DMS79 treated with DMSO at 0.1 percent for 48 hours (cell line): ENCODE data around the gene PSMB11.

Experiments used
- DNase-seq: peaks from one replicate; lab custom pipeline; 2025; lab: John Stamatoyannopoulos, UW

PSMB11 gene

DNA sequence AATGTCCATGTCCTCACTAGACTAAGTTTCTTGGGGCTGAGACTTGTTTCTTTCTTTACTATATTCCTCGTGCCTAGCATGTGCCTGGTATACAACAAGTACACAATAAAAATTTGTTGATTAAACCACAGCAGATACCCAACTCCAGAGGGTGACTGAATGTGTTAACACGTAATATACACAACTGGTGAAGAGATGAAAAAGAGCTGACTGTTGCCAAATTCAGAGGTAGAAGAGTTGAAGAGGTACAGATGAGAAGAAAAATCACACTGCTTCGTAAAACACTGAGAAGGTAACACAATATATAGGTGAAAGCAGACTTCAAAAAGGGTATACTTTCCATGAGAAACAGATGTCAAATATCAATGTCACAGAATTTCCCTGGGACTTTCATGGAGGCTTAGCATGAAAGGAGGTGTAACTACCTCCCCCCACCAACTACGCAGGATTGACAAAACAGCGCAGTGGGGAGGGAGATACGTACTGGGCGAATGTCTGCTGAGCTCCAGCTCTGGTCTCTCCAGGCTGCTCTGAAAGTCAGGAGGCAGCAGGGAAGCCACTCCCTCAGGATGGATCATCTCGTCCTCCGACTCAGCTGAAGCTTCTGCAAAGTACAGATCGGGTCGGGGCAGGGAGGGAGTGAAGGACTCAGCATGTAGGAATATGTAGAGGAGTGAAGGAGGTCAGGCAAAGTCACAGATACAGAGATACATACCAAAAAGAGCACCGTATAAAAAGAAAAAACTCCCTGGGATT lies 47.7 kb downstream of the PSMB11 start:
- DNase-seq, result no peak

DNA sequence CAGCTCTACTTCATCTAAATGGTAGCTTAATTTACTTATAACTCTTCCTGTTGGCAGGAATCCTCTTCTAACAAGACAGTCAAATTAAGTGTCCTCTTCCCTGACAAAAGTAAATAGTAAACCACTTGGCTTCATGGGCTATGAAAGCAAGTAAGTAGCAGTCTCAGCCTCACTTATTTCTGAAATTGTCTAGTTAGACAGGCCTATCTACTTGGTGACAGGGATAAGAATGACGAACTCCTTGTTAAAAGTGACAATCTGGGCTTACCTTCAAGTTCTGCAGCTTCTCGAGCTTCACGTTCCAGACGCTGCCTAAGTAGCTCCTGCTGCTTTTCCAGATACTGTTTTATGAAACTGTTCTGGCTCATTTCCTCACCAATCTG lies 48.2 kb downstream of the PSMB11 start:
- no peak for DNase-seq

DNA sequence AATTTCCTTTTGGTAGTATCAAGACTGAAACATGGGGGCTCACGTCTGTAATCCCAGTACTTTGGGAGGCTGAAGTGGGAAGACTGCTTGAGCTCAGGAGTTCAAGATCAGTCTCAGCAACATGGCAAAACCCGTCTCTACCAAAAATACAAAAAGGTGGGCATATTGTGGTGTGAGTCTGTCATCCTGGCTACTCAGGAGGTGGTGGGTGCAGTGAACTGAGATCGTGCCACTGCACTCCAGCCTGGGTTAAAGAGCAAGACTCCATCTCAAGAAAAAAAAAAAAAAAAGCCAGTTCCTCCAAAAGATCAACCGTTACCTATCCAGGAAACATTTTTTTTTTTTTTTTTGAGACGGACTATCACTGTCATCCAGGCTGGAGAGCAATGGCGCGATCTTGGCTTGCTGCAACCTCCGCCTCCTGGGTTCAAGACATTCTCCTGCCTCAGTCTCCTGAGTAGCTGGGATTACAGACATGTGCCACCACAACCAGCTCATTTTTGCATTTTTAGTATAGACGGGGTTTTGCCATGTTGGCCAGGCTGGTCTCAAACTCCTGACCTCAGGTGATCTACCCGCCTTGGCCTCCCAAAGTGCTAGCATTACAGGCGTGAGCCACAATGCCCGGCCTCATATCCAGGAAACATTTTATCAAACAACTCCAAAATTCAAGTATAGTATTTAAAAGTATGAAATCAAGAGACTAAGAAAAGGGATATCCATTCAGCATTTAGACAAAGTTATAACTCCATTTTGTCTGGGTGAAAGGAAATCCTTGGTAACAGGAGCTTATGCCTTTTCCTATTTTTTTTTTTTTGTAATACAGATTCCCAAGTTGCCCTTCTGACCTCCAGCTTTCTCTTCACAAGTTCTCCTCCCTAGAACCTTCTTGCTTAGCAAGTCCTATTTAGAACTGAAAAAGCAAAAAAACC lies 49.5 kb downstream of the PSMB11 start:
- DNase-seq, result no peak

DNA sequence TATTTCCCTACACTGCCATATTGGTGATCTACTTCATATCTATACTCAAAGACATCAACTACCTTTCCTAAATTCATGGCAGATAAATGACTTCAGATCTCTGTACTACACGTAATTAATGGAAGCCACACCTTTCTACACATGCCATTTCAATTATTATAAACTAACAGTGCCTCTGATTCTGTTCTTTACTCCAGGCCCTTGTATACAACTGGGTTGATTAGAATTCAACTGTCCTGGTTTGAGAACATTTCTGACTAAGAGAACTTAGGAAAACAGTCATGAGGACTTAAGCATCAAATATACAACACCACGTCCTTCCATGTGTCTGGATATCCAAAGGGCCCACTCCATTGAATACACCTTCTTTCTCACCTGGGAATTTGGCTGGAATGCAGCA lies 51.1 kb downstream of the PSMB11 start:
- DNase-seq, result no peak

DNA sequence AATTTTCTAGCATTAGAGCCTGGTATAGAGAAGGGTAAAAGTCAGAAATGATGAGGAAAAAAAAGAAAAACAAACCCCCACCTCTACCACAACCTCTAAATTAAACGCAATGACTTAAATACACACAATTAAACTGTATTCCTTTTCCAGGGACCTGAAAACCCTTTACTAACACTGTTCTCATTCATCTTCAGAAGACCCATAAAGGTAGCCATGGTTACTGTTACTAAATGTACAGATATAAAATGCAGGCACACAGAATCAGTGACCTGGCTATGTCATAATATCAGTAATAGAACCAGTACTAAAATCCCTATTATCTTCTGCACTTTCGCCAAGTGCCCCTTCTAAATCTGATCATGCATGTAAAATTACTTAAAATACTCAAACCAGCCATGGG lies 51.5 kb downstream of the PSMB11 start:
- DNase-seq, result no peak
